Caki2 (cell line): ENCODE results near the gene RMDN3. TPM values are rescaled to one million over a fixed set of nuclear protein-coding genes. Genes with fewer than 3 reads are reported as not detected.

ENCODE experiments used
- DNase-seq: peaks from one replicate; pipeline ENCODE4 v3.0.0-alpha.2; 2015; ENCODE audit warnings: low read depth
- in situ Hi-C: cut with HindIII; loops from 2 replicates; pipeline ENCODE4 v1.10.0; 2016; ENCODE audit warnings: low sequenced_read_pairs, low pct_unique_long_range_greater_than_20kb, mixed read lengths
- total RNA-seq: library from RNA; depleted of rRNA; stranded (reverse); fragments of >200 nt; shearing (Covaris generic); gene quantifications from 2 replicates; pipeline ENCODE4 v1.2.3, GENCODE V29; 2014; ENCODE audit warnings: low replicate concordance

Gene RMDN3
- total RNA-seq, 1 experiment from 2014 or later: 27.7 TPM

GRCh38 chr15:40775740-40776536, 20.9 kb upstream of the RMDN3 start:
- no peak for DNase-seq
- in situ Hi-C loops: no loop called here

GRCh38 chr15:40775007-40775406, 20.0 kb upstream of the RMDN3 start:
- DNase-seq: no peak
- in situ Hi-C loops: no loop called here

- in situ Hi-C loops: no loop called here
- no peak for DNase-seq
These were observed 18.8 kb upstream of the RMDN3 start for GRCh38 chr15:40773902-40774301.

- in situ Hi-C loops: no loop called here
- no peak for DNase-seq
These were observed 18.4 kb upstream of the RMDN3 start for GRCh38 chr15:40773496-40773895.

GRCh38 chr15:40772014-40772413, 17.0 kb upstream of the RMDN3 start:
- no peak for DNase-seq
- in situ Hi-C loops: no loop called here

- in situ Hi-C loops: no loop called here
- DNase-seq: no peak
These were observed 16.2 kb upstream of the RMDN3 start for GRCh38 chr15:40771242-40771641.

GRCh38 chr15:40770147-40770721, 15.2 kb upstream of the RMDN3 start:
- in situ Hi-C loops: no loop called here
- no peak for DNase-seq

GRCh38 chr15:40769274-40770146, 14.5 kb upstream of the RMDN3 start, which contains the start of gene C15orf62:
C15orf62 (plus strand) TSS chr15:40769980; CDS start chr15:40770496, 516 bp downstream.
- in situ Hi-C loops: no loop called here
- peak; percentile 94 for DNase-seq

- peak; percentile 41 for DNase-seq
- in situ Hi-C loops: no loop called here
These were observed 13.6 kb upstream of the RMDN3 start for GRCh38 chr15:40768521-40769273.

- no peak for DNase-seq
- in situ Hi-C loops: no loop called here
These were observed 12.9 kb upstream of the RMDN3 start for GRCh38 chr15:40767838-40768500.

- in situ Hi-C loops: no loop called here
- peak; percentile 53 for DNase-seq
These were observed 12.1 kb upstream of the RMDN3 start for GRCh38 chr15:40766906-40767837.

GRCh38 chr15:40766194-40766815, 11.3 kb upstream of the RMDN3 start:
- in situ Hi-C loops: no loop called here
- DNase-seq: no peak

- no peak for DNase-seq
- in situ Hi-C loops: no loop called here
These were observed 9.6 kb upstream of the RMDN3 start for GRCh38 chr15:40764629-40765103.

GRCh38 chr15:40763801-40764628, 9.0 kb upstream of the RMDN3 start, which contains the start of gene GCHFR:
GCHFR (plus strand) TSS chr15:40764068; CDS start chr15:40764181, 113 bp downstream.
- in situ Hi-C loops: no loop called here
- peak; percentile 88 for DNase-seq
